HepG2 (cell line): Measurements from ENCODE around the gene VPS37D. TPM values are rescaled to one million over a fixed set of nuclear protein-coding genes. Genes with fewer than 3 reads are reported as not detected.

Source experiments
- AGO1 ChIP-seq: fragments of 200-400 bp; formaldehyde crosslinking; IDR thresholded peaks from 2 replicates; pipeline ENCODE4 v1.6.1; 2017; ENCODE audit warnings: mild to moderate bottlenecking, low read depth, low read length, moderate library complexity; ENCODE audit not compliant: poor library complexity, severe bottlenecking
- CEBPB ChIP-seq: IDR thresholded peaks from 2 replicates; pipeline ENCODE4 v1.6.1; 2011; ENCODE audit warnings: low read depth, low read length, improper control_type of control experiment, borderline replicate concordance
- DMAP1 ChIP-seq: IDR thresholded peaks from 2 replicates; pipeline ENCODE4 v1.6.1; 2016
- DNMT1 ChIP-seq: sonication (generic); formaldehyde crosslinking; IDR thresholded peaks from 2 replicates; pipeline ENCODE4 v1.5.1; 2020; ENCODE audit warnings: mild to moderate bottlenecking, missing genetic modification reagents
- GFI1 ChIP-seq: sonication (generic); formaldehyde crosslinking; IDR thresholded peaks from 2 replicates; pipeline ENCODE4 v1.5.0; 2020; ENCODE audit warnings: missing genetic modification reagents, mild to moderate bottlenecking, borderline replicate concordance
- GTF3A ChIP-seq: sonication (generic); formaldehyde crosslinking; conservative IDR thresholded peaks from 2 replicates; pipeline ENCODE4 v1.4.0; 2020; ENCODE audit warnings: mild to moderate bottlenecking, missing genetic modification reagents
- MTF2 ChIP-seq: sonication (generic); formaldehyde crosslinking; IDR thresholded peaks from 2 replicates; pipeline ENCODE4 v1.5.0; 2020; ENCODE audit warnings: missing genetic modification reagents, borderline replicate concordance
- NFYC ChIP-seq: IDR thresholded peaks from 2 replicates; pipeline ENCODE4 v1.6.1; 2016; ENCODE audit warnings: missing genetic modification reagents, missing compliant biosample characterization
- REPIN1 ChIP-seq: sonication (generic); formaldehyde crosslinking; IDR thresholded peaks from 2 replicates; pipeline ENCODE4 v1.8.0; 2022; ENCODE audit warnings: missing genetic modification reagents, low read depth, mild to moderate bottlenecking, borderline replicate concordance
- SIN3B ChIP-seq: fragments of 150-350 bp; IDR thresholded peaks from 2 replicates; pipeline ENCODE4 v1.6.1; 2014; ENCODE audit warnings: low read length
- TAF1 ChIP-seq: sonication (generic); formaldehyde crosslinking; IDR thresholded peaks from 2 replicates; pipeline ENCODE4 v1.4.0; 2020; ENCODE audit warnings: missing genetic modification reagents
- TAF15 ChIP-seq: fragments of 200-400 bp; formaldehyde crosslinking; IDR thresholded peaks from one replicate; pipeline ENCODE4 v1.6.1; 2018; ENCODE audit warnings: mild to moderate bottlenecking, low read depth, low read length; ENCODE audit not compliant: poor library complexity, severe bottlenecking
- ZNF17 ChIP-seq: sonication (generic); formaldehyde crosslinking; IDR thresholded peaks from 2 replicates; pipeline ENCODE4 v1.5.0; 2020; ENCODE audit warnings: mild to moderate bottlenecking, missing genetic modification reagents
- ZNF205 ChIP-seq: IDR thresholded peaks from 2 replicates; pipeline ENCODE4 v1.6.1; 2018; ENCODE audit warnings: missing biosample characterization, missing genetic modification reagents
- ZNF83 ChIP-seq: sonication (generic); formaldehyde crosslinking; IDR thresholded peaks from 2 replicates; pipeline ENCODE4 v1.4.0; 2020; ENCODE audit warnings: missing genetic modification reagents, mild to moderate bottlenecking, borderline replicate concordance
- ZZZ3 ChIP-seq: sonication (generic); formaldehyde crosslinking; IDR thresholded peaks from 2 replicates; pipeline ENCODE4 v1.4.0; 2020; ENCODE audit warnings: missing genetic modification reagents, mild to moderate bottlenecking, borderline replicate concordance
- polyA plus RNA-seq, 8 experiments: library from polyadenylated mRNA; depleted of rRNA in 3 of 8; stranded (reverse) in 7 of 8; unstranded in 1 of 8; fragments of >200 nt; fragmentation: Illumina TruSeq in 4 of 8; extraction: Trizol in 4 of 8; gene quantifications; 2 replicates each; pipeline versions ENCODE4 v1.2.1 to v1.2.3, GENCODE V29; 2011 to 2016; ENCODE audit warnings: low read depth in 4 of 8, missing spikeins in 1 of 8, mixed read lengths in 1 of 8; ENCODE audit not compliant: insufficient read depth in 1 of 8
- total RNA-seq, 5 experiments: library from RNA; depleted of rRNA; stranded (reverse); fragments of >200 nt; fragmentation: Illumina TruSeq; extraction: Trizol; gene quantifications; 2 replicates each; pipeline ENCODE4 v1.2.3, GENCODE V29; 2016; ENCODE audit warnings: low read depth in 1 of 5
- TF ChIP-seq, protein P1 (sequence below): sonication (generic); formaldehyde crosslinking; IDR thresholded peaks from 2 replicates; pipeline ENCODE4 v1.4.0; 2020; ENCODE audit warnings: low read depth, mild to moderate bottlenecking, missing genetic modification reagents
- TF ChIP-seq, protein P2 (sequence below), 2 experiments: sonication (generic) in 1 of 2; formaldehyde crosslinking in 1 of 2; IDR thresholded peaks; 2 replicates each; pipeline versions ENCODE4 v1.5.1 to v1.6.1; 2011 to 2020; ENCODE audit warnings: borderline replicate concordance in 1 of 2, low read depth in 1 of 2, low read length in 1 of 2, mild to moderate bottlenecking in 1 of 2, missing genetic modification reagents in 1 of 2, moderate library complexity in 1 of 2
- TF ChIP-seq, protein P3 (sequence below): sonication (generic); formaldehyde crosslinking; IDR thresholded peaks from 2 replicates; pipeline ENCODE4 v1.4.0; 2020; ENCODE audit warnings: missing genetic modification reagents
- TF ChIP-seq, protein P4 (sequence below): sonication (generic); formaldehyde crosslinking; IDR thresholded peaks from 2 replicates; pipeline ENCODE4 v1.5.0; 2020; ENCODE audit warnings: missing genetic modification reagents, mild to moderate bottlenecking, borderline replicate concordance

VPS37D gene
- total and polyA plus RNA-seq, 2 of the 13 experiments (the other 11 are each of a cell fraction or from before 2014, with no cell fraction given): 3.8 to 6.3 TPM

DNA sequence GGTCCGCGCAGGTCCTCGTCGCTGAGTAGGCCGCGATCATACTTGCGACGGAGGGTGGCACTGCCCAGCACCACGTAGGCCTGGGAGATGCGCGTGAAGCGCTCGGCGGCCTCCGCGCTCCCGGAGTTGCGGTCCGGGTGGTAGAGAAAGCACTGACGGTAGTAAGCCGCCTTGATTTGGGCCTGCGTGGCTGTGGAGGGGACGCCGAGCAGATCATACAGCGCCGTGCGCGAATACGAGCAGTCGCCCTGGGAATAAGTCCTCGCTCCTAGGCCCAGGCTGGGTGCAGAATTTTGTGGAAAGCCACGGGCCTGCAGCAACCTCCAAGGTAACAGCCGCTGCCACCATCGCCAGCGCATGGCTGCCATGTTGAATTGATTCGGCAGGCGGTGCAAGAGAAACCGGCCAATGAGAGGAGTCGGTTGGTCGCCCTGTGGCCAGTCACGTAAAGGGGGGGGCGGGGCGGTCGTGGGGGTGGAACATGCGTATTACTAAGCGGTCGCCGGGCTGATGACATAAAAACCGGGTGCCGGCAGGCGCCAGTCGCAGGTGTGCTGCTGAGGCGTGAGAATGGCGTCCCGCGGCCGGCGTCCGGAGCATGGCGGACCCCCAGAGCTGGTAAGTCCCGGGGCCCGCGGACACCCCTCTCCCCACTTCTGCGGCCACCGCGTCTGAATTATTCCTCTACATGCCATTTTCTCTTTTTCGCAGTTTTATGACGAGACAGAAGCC, 15.6 kb downstream of the VPS37D start, which contains the start of the genes BUD23 and DNAJC30 (continued):
- TF ChIP-seq TAF1 (CRISPR knock-in tag) (peak; percentile 93), ZNF83 (CRISPR knock-in tag) (0 out of 2 replicates have a peak, but pooled peaks have one; percentile 30), NFYC (CRISPR knock-in tag) (peak; percentile 83), ZNF205 (no peak), CEBPB (no peak), ZNF17 (CRISPR knock-in tag) (no peak), DMAP1 (CRISPR knock-in tag) (peak; percentile 68; the same call in 1 of the 2 replicates), AGO1 (no peak), MTF2 (no peak; the same call in 1 of the 2 replicates), DNMT1 (CRISPR knock-in tag) (no peak), TAF15 (no peak), ZZZ3 (CRISPR knock-in tag) (peak; percentile 58; the same call in 1 of the 2 replicates), SIN3B (peak; percentile 90), REPIN1 (CRISPR knock-in tag) (0 out of 2 replicates have a peak, but pooled peaks have one; percentile 45), GFI1 (no peak; the same call in 1 of the 2 replicates), GTF3A (no peak)
- TF ChIP-seq, protein P1, sequence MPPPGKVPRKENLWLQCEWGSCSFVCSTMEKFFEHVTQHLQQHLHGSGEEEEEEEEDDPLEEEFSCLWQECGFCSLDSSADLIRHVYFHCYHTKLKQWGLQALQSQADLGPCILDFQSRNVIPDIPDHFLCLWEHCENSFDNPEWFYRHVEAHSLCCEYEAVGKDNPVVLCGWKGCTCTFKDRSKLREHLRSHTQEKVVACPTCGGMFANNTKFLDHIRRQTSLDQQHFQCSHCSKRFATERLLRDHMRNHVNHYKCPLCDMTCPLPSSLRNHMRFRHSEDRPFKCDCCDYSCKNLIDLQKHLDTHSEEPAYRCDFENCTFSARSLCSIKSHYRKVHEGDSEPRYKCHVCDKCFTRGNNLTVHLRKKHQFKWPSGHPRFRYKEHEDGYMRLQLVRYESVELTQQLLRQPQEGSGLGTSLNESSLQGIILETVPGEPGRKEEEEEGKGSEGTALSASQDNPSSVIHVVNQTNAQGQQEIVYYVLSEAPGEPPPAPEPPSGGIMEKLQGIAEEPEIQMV (CRISPR knock-in tag): no peak
- TF ChIP-seq, protein P2, sequence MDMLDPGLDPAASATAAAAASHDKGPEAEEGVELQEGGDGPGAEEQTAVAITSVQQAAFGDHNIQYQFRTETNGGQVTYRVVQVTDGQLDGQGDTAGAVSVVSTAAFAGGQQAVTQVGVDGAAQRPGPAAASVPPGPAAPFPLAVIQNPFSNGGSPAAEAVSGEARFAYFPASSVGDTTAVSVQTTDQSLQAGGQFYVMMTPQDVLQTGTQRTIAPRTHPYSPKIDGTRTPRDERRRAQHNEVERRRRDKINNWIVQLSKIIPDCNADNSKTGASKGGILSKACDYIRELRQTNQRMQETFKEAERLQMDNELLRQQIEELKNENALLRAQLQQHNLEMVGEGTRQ (IDR thresholded peaks at IDR 0.05; ENCODE audit: low read depth, low read length): no peak
- TF ChIP-seq, protein P2 (CRISPR knock-in tag; IDR thresholded peaks at IDR 0.05; ENCODE audit: borderline replicate concordance): no peak
- TF ChIP-seq, protein P3, sequence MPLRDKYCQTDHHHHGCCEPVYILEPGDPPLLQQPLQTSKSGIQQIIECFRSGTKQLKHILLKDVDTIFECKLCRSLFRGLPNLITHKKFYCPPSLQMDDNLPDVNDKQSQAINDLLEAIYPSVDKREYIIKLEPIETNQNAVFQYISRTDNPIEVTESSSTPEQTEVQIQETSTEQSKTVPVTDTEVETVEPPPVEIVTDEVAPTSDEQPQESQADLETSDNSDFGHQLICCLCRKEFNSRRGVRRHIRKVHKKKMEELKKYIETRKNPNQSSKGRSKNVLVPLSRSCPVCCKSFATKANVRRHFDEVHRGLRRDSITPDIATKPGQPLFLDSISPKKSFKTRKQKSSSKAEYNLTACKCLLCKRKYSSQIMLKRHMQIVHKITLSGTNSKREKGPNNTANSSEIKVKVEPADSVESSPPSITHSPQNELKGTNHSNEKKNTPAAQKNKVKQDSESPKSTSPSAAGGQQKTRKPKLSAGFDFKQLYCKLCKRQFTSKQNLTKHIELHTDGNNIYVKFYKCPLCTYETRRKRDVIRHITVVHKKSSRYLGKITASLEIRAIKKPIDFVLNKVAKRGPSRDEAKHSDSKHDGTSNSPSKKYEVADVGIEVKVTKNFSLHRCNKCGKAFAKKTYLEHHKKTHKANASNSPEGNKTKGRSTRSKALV (CRISPR knock-in tag): no peak
- TF ChIP-seq, protein P4, sequence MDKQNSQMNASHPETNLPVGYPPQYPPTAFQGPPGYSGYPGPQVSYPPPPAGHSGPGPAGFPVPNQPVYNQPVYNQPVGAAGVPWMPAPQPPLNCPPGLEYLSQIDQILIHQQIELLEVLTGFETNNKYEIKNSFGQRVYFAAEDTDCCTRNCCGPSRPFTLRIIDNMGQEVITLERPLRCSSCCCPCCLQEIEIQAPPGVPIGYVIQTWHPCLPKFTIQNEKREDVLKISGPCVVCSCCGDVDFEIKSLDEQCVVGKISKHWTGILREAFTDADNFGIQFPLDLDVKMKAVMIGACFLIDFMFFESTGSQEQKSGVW: no peak
